Activated T-cell treated with anti-CD3 and anti-CD28 coated beads, Interleukin-2, amount 50 U/mL, for 24 hours (primary cell): ENCODE results near the gene ACSBG1.
A peak's percentile ranks its signal among the peaks of the same experiment; 100 is the strongest.
"Not testable (repeated sequence)": the region's sequence is repeated elsewhere in the genome, so short reads cannot be mapped to it uniquely, and the experiment has no call there.

ENCODE experiments used
- DNase-seq: peaks from one replicate; pipeline ENCODE4 v3.0.0-alpha.2; 2020
- H3K27ac Mint-ChIP-seq: 2 replicates; pipeline ENCODE4 v1.8.0; 2020; ENCODE audit warnings: mild to moderate bottlenecking, mixed read lengths
- H3K27me3 Mint-ChIP-seq: 2 replicates; pipeline ENCODE4 v1.8.0; 2020; ENCODE audit warnings: mixed read lengths
- H3K36me3 Mint-ChIP-seq: 2 replicates; pipeline ENCODE4 v1.8.0; 2020; ENCODE audit warnings: low read depth, mixed read lengths
- H3K4me1 Mint-ChIP-seq: 2 replicates; pipeline ENCODE4 v1.8.0; 2020; ENCODE audit warnings: low read depth, mixed read lengths
- H3K4me3 Mint-ChIP-seq: 2 replicates; pipeline ENCODE4 v1.8.0; 2020; ENCODE audit warnings: mild to moderate bottlenecking, moderate library complexity, mixed read lengths
- H3K9me3 Mint-ChIP-seq: 2 replicates; pipeline ENCODE4 v1.8.0; 2020; ENCODE audit warnings: mixed read lengths

ACSBG1 gene

GRCh38 chr15:78263351-78263781 lies 29.0 kb upstream of the ACSBG1 start:
- peaks cover 20% of the 10 kb centered on the region for H3K36me3 Mint-ChIP-seq
- no peak for DNase-seq
- peak overlapping the region; percentile 62 for H3K4me3 Mint-ChIP-seq
- peaks cover 34% of the 10 kb centered on the region for H3K4me1 Mint-ChIP-seq
- H3K27ac Mint-ChIP-seq: peak overlapping the region; percentile 88
- no peaks in the 10 kb centered on the region for H3K9me3 Mint-ChIP-seq
- no peaks in the 10 kb centered on the region for H3K27me3 Mint-ChIP-seq

GRCh38 chr15:78261062-78261461 lies 26.7 kb upstream of the ACSBG1 start:
- DNase-seq: no peak
- no peak overlapping the region for H3K27ac Mint-ChIP-seq

GRCh38 chr15:78260489-78260888 lies 26.1 kb upstream of the ACSBG1 start:
- H3K27me3 Mint-ChIP-seq: no peaks in the 10 kb centered on the region
- no peak for DNase-seq
- no peak overlapping the region for H3K27ac Mint-ChIP-seq
- H3K4me1 Mint-ChIP-seq: peaks cover 7% of the 10 kb centered on the region
- H3K9me3 Mint-ChIP-seq: no peaks in the 10 kb centered on the region
- H3K4me3 Mint-ChIP-seq: no peak overlapping the region
- peaks cover 5% of the 10 kb centered on the region for H3K36me3 Mint-ChIP-seq

More at GRCh38 chr15:78261062-78261461, 26.7 kb upstream of the ACSBG1 start:
- Mint-ChIP-seq H3K27me3 (no peaks in the 10 kb centered on the region), H3K4me3 (no peak overlapping the region), H3K4me1 (peaks cover 13% of the 10 kb centered on the region), H3K36me3 (peaks cover 5% of the 10 kb centered on the region), H3K9me3 (no peaks in the 10 kb centered on the region)

GRCh38 chr15:78259232-78259631 lies 24.9 kb upstream of the ACSBG1 start:
- DNase-seq: no peak
- Mint-ChIP-seq H3K4me3 (no peak overlapping the region), H3K27ac (no peak overlapping the region), H3K27me3 (no peaks in the 10 kb centered on the region), H3K9me3 (no peaks in the 10 kb centered on the region), H3K36me3 (no peaks in the 10 kb centered on the region), H3K4me1 (peaks cover 3% of the 10 kb centered on the region)

GRCh38 chr15:78257681-78258080 lies 23.3 kb upstream of the ACSBG1 start:
- no peak for DNase-seq
- no peak overlapping the region for H3K4me3 Mint-ChIP-seq

GRCh38 chr15:78256044-78256437 lies 21.7 kb upstream of the ACSBG1 start:
- H3K9me3 Mint-ChIP-seq: no peaks in the 10 kb centered on the region
- no peak overlapping the region for H3K4me3 Mint-ChIP-seq
- no peak for DNase-seq
- no peaks in the 10 kb centered on the region for H3K4me1 Mint-ChIP-seq
- no peaks in the 10 kb centered on the region for H3K27me3 Mint-ChIP-seq
- H3K36me3 Mint-ChIP-seq: no peaks in the 10 kb centered on the region
- H3K27ac Mint-ChIP-seq: no peak overlapping the region

More at GRCh38 chr15:78257681-78258080, 23.3 kb upstream of the ACSBG1 start:
- no peak overlapping the region for H3K27ac Mint-ChIP-seq
- no peaks in the 10 kb centered on the region for H3K9me3 Mint-ChIP-seq
- H3K36me3 Mint-ChIP-seq: no peaks in the 10 kb centered on the region
- H3K27me3 Mint-ChIP-seq: no peaks in the 10 kb centered on the region
- no peaks in the 10 kb centered on the region for H3K4me1 Mint-ChIP-seq

GRCh38 chr15:78255421-78256043 lies 21.2 kb upstream of the ACSBG1 start:
- Mint-ChIP-seq H3K4me1 (no peaks in the 10 kb centered on the region), H3K4me3 (no peak overlapping the region), H3K9me3 (no peaks in the 10 kb centered on the region), H3K27me3 (no peaks in the 10 kb centered on the region), H3K27ac (no peak overlapping the region), H3K36me3 (no peaks in the 10 kb centered on the region)
- no peak for DNase-seq

GRCh38 chr15:78251136-78251535 lies 16.8 kb upstream of the ACSBG1 start:
- no peak overlapping the region for H3K4me3 Mint-ChIP-seq
- no peaks in the 10 kb centered on the region for H3K4me1 Mint-ChIP-seq
- no peaks in the 10 kb centered on the region for H3K36me3 Mint-ChIP-seq
- H3K9me3 Mint-ChIP-seq: no peaks in the 10 kb centered on the region
- no peaks in the 10 kb centered on the region for H3K27me3 Mint-ChIP-seq
- DNase-seq: no peak
- no peak overlapping the region for H3K27ac Mint-ChIP-seq

- H3K4me3 Mint-ChIP-seq: no peak overlapping the region
- H3K27me3 Mint-ChIP-seq: no peaks in the 10 kb centered on the region
- no peak overlapping the region for H3K27ac Mint-ChIP-seq
- no peaks in the 10 kb centered on the region for H3K9me3 Mint-ChIP-seq
- no peaks in the 10 kb centered on the region for H3K4me1 Mint-ChIP-seq
- DNase-seq: no peak
- H3K36me3 Mint-ChIP-seq: no peaks in the 10 kb centered on the region
These were observed 14.8 kb upstream of the ACSBG1 start for GRCh38 chr15:78249131-78249530.

- H3K4me3 Mint-ChIP-seq: no peak overlapping the region
- no peaks in the 10 kb centered on the region for H3K4me1 Mint-ChIP-seq
- H3K36me3 Mint-ChIP-seq: no peaks in the 10 kb centered on the region
- no peaks in the 10 kb centered on the region for H3K27me3 Mint-ChIP-seq
- H3K9me3 Mint-ChIP-seq: no peaks in the 10 kb centered on the region
- no peak for DNase-seq
- no peak overlapping the region for H3K27ac Mint-ChIP-seq
These were observed 13.5 kb upstream of the ACSBG1 start for GRCh38 chr15:78247911-78248310.

GRCh38 chr15:78245976-78246620 lies 11.7 kb upstream of the ACSBG1 start:
- not testable (repeated sequence) for H3K36me3 Mint-ChIP-seq, H3K4me3 Mint-ChIP-seq, DNase-seq, H3K4me1 Mint-ChIP-seq, H3K27me3 Mint-ChIP-seq, H3K27ac Mint-ChIP-seq, H3K9me3 Mint-ChIP-seq

GRCh38 chr15:78245392-78245791 lies 11.0 kb upstream of the ACSBG1 start:
- not testable (repeated sequence) for H3K4me3 Mint-ChIP-seq, H3K27me3 Mint-ChIP-seq, H3K27ac Mint-ChIP-seq, H3K4me1 Mint-ChIP-seq, H3K36me3 Mint-ChIP-seq, DNase-seq, H3K9me3 Mint-ChIP-seq

- Mint-ChIP-seq H3K4me1 (peaks cover 3% of the 10 kb centered on the region), H3K27ac (no peak overlapping the region), H3K4me3 (no peak overlapping the region), H3K36me3 (no peaks in the 10 kb centered on the region), H3K9me3 (no peaks in the 10 kb centered on the region), H3K27me3 (no peaks in the 10 kb centered on the region)
- DNase-seq: no peak
These were observed 10.5 kb upstream of the ACSBG1 start for GRCh38 chr15:78244893-78245292.

GRCh38 chr15:78244101-78244500 lies 9.7 kb upstream of the ACSBG1 start:
- Mint-ChIP-seq H3K9me3 (no peaks in the 10 kb centered on the region), H3K4me3 (no peak overlapping the region), H3K36me3 (no peaks in the 10 kb centered on the region), H3K27me3 (no peaks in the 10 kb centered on the region), H3K27ac (no peak overlapping the region), H3K4me1 (peaks cover 3% of the 10 kb centered on the region)
- no peak for DNase-seq

GRCh38 chr15:78243491-78243941 lies 9.2 kb upstream of the ACSBG1 start:
- Mint-ChIP-seq H3K4me1 (peaks cover 3% of the 10 kb centered on the region), H3K36me3 (no peaks in the 10 kb centered on the region), H3K27ac (no peak overlapping the region), H3K4me3 (no peak overlapping the region), H3K27me3 (no peaks in the 10 kb centered on the region), H3K9me3 (no peaks in the 10 kb centered on the region)
- DNase-seq: no peak
